K562 (cell line): ENCODE data around the gene GATAD2B. TPM values are rescaled to one million over a fixed set of nuclear protein-coding genes. Genes with fewer than 3 reads are reported as not detected.
A peak's percentile ranks its signal among the peaks of the same experiment; 100 is the strongest.

ENCODE experiments used
- ATAC-seq: fragments of 200-7000 bp; cut with Tn5 transposase; 3 replicates; pipeline ENCODE4 v1.9.1; 2020; ENCODE audit warnings: moderate library complexity
- BruUV-seq: library from RNA; stranded (reverse); fragments of 400-500 nt; replicated peaks from 2 replicates; lab custom pipeline; 2021; lab: Mats Ljungman, UMichigan
- CTCF ChIA-PET: fragments of 300-600 bp; formaldehyde crosslinking; extraction: SDS; loops from one replicate; lab custom pipeline; 2021; ENCODE audit warnings: low intra/inter-chr PET ratio; lab: Yijun Ruan, JAX
- POLR2A ChIA-PET: fragments of 300-600, 350-650 bp; sonication (Branson Sonifier 250); formaldehyde crosslinking; extraction: SDS; loops from one replicate; lab custom pipeline; 2021; ENCODE audit warnings: antibody characterized with exemption, inconsistent platforms; lab: Yijun Ruan, JAX
- DNase-seq, 4 experiments: peaks; one replicate each; pipeline versions ENCODE4 v3.0.0 to v3.0.0-alpha.2; 2011 to 2018; ENCODE audit warnings: low spot score in 3 of 4, mixed read lengths in 3 of 4; ENCODE audit errors: extremely low read depth in 1 of 4
- FAIRE-seq: peaks from 2 replicates; lab custom pipeline; 2011; peaks lifted over from hg19 to GRCh38; lab: Jason Lieb, UNC
- H2AFZ ChIP-seq: 2 replicates; pipeline ENCODE4 v1.6.0; 2011; ENCODE audit warnings: low read depth, low read length, control low read depth, inconsistent platforms
- H3K27ac ChIP-seq: fragments of 200-600 bp; 3 replicates; pipeline ENCODE4 v1.8.0; 2011; ENCODE audit warnings: low read depth, mild to moderate bottlenecking, control low read depth, inconsistent platforms, low read length, moderate library complexity, mixed read lengths; ENCODE audit errors: extremely low read depth
- H3K27me3 ChIP-seq, 2 experiments: fragments of 300-600 bp in 1 of 2; 2 replicates in 1 of 2; 3 replicates in 1 of 2; pipeline versions ENCODE4 v1.6.0 to v1.8.0; 2011; ENCODE audit warnings: inconsistent platforms in 2 of 2, low read length in 2 of 2, mild to moderate bottlenecking in 1 of 2, mixed read lengths in 1 of 2, moderate library complexity in 1 of 2; ENCODE audit not compliant: control insufficient read depth in 2 of 2, insufficient read depth in 2 of 2
- H3K36me3 ChIP-seq: fragments of 300-600 bp; 3 replicates; pipeline ENCODE4 v1.8.0; 2011; ENCODE audit warnings: mild to moderate bottlenecking, low read length, inconsistent platforms; ENCODE audit not compliant: control insufficient read depth, insufficient read depth
- H3K4me1 ChIP-seq, 2 experiments: fragments of 200-600 bp in 1 of 2; replicated peaks in 1 of 2; 2 replicates in 1 of 2; 3 replicates in 1 of 2; pipeline versions ENCODE4 v1.5.1 to v1.8.0; 2011; ENCODE audit warnings: inconsistent platforms in 2 of 2, low read length in 2 of 2, mild to moderate bottlenecking in 1 of 2, mixed read lengths in 1 of 2, moderate library complexity in 1 of 2; ENCODE audit not compliant: control insufficient read depth in 2 of 2, insufficient read depth in 2 of 2
- H3K4me2 ChIP-seq: 2 replicates; pipeline ENCODE4 v1.6.1; 2011; ENCODE audit warnings: low read length, control low read depth, inconsistent platforms, mixed read lengths; ENCODE audit not compliant: insufficient read depth
- H3K4me3 ChIP-seq: fragments of 200-600 bp; sonication (generic), shearing (Covaris generic); 2 replicates; pipeline ENCODE4 v1.5.1; 2016; ENCODE audit warnings: control low read depth, inconsistent platforms
- H3K79me2 ChIP-seq: fragments of 200-600 bp; 3 replicates; pipeline ENCODE4 v1.8.0; 2011; ENCODE audit warnings: low read length, inconsistent platforms; ENCODE audit not compliant: control insufficient read depth, insufficient read depth
- H3K9ac ChIP-seq, 2 experiments: 2 replicates each; pipeline versions ENCODE4 v1.6.0 to v1.6.1; 2011; ENCODE audit warnings: low read depth in 2 of 2, low read length in 2 of 2, control low read depth in 1 of 2, inconsistent platforms in 1 of 2, mild to moderate bottlenecking in 1 of 2, mixed read lengths in 1 of 2; ENCODE audit not compliant: insufficient read depth in 1 of 2
- H3K9me1 ChIP-seq: one replicate; pipeline ENCODE4 v1.6.0; 2011; ENCODE audit warnings: inconsistent platforms, mild to moderate bottlenecking, low read length, moderate library complexity; ENCODE audit not compliant: control insufficient read depth, insufficient read depth
- H3K9me3 ChIP-seq: replicated peaks from 2 replicates; pipeline ENCODE4 v1.5.1; 2011; ENCODE audit warnings: low read depth, low read length, inconsistent platforms; ENCODE audit not compliant: control insufficient read depth, insufficient read depth
- H4K20me1 ChIP-seq: replicated peaks from 2 replicates; pipeline ENCODE4 v1.6.1; 2011; ENCODE audit warnings: low read length, inconsistent platforms, mixed read lengths; ENCODE audit not compliant: control insufficient read depth, insufficient read depth
- NR2C2 ChIP-seq, 2 experiments: fragments of 200-800 bp in 1 of 2; sonication (Bioruptor generic) in 1 of 2; sonication (generic) in 1 of 2; formaldehyde crosslinking in 1 of 2; IDR thresholded peaks; 2 replicates each; pipeline versions ENCODE4 v1.6.1 to v1.8.0; 2016 to 2022; ENCODE audit warnings: mild to moderate bottlenecking in 1 of 2, missing compliant biosample characterization in 1 of 2, missing genetic modification characterization in 1 of 2, missing genetic modification reagents in 1 of 2
- RBFOX2 ChIP-seq: fragments of 200-400 bp; formaldehyde crosslinking; IDR thresholded peaks from 2 replicates; pipeline ENCODE4 v1.6.1; 2017; ENCODE audit warnings: low read depth, mild to moderate bottlenecking, low read length, moderate library complexity
- WGBS: fragments of 100-300 bp; shearing (Covaris generic); methylation state at CpG from one replicate; pipeline ENCODE4 v1.1.6; 2016; ENCODE audit warnings: low coverage, mixed read lengths; ENCODE audit not compliant: insufficient coverage; ENCODE audit errors: missing lambda C conversion rate; 5-methylcytosine and 5-hydroxymethylcytosine counted together
- in situ Hi-C: fragments of 300-500 bp; cut with MboI; formaldehyde crosslinking; loops from 4 replicates; pipeline ENCODE4 v1.15.0; 2018; ENCODE audit warnings: inconsistent platforms, mixed read lengths
- intact Hi-C: fragments of 100-400 bp; cut with micrococcal nuclease; formaldehyde crosslinking; loops from 2 replicates; pipeline ENCODE4 v1.14.2; 2022
- polyA plus RNA-seq, 8 experiments: library from polyadenylated mRNA; depleted of rRNA in 4 of 8; stranded (reverse) in 5 of 8; unstranded in 3 of 8; fragments of >200 nt; fragmentation: Nextera tagmentation in 2 of 8; fragmentation: Illumina TruSeq in 1 of 8; extraction: Ambion mirVana in 2 of 8; extraction: Trizol in 1 of 8; gene quantifications; 2 replicates each; pipeline versions ENCODE4 v1.2.1 to v1.2.3, GENCODE V29; 2011 to 2014; ENCODE audit warnings: inconsistent platforms in 1 of 8, missing spikeins in 1 of 8
- total RNA-seq, 7 experiments: library from RNA; depleted of rRNA in 6 of 7; stranded (reverse); fragments of >200 nt in 6 of 7; fragmentation: Illumina TruSeq in 2 of 7; extraction: Trizol in 2 of 7; gene quantifications; 2 replicates each; pipeline versions ENCODE4 v1.2.1 to v1.2.3, GENCODE V29; 2011 to 2021; ENCODE audit warnings: low replicate concordance in 1 of 7
- TF ChIP-seq, protein P1 (sequence below): fragments of 200-800 bp; sonication (Bioruptor generic); IDR thresholded peaks from 2 replicates; pipeline ENCODE4 v1.6.1; 2017; ENCODE audit warnings: missing genetic modification characterization, missing compliant biosample characterization

Gene GATAD2B
- total and polyA plus RNA-seq, 9 of the 15 experiments (the other 6 are each of a cell fraction or from before 2014, with no cell fraction given): 1.5 to 40.2 (median 4.9) TPM

DNA sequence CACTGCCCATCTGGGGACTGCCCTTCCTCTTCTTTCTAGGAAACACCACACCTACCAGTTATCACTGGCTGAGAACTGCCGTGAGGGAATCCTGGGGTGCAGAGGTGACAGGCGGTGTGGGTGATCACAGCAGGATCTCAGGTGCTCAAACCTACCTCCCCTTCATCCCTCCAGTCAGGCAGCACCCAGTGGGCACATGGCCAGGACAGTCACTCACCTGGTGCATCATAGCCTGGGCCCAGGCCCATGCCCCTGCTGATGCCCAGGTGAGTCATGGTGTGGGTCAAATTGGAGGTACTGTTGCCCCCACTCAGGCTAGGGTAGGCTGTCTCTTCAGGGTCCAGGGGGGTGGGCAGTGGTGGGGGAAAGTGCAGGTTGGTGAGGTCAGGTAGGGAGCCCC lies 29.0 kb upstream of the GATAD2B start:
- Histone ChIP-seq H3K9me3 (no peaks in the 10 kb centered on the region), H3K4me3 (no peak overlapping the region), H3K27me3 (no peaks in the 10 kb centered on the region), H3K4me1 (peaks cover 5 to 14% of the 10 kb centered on the region in 2 experiments), H3K79me2 (peaks cover 22% of the 10 kb centered on the region), H3K9ac (peak overlapping the region in 1 of 2 experiments; percentile 20; a peak in 2 of 4 replicates), H4K20me1 (peaks cover 9% of the 10 kb centered on the region; the same call in 1 of the 2 replicates), H3K4me2 (no peak overlapping the region), H3K27ac (no peak overlapping the region), H3K9me1 (no peaks in the 10 kb centered on the region), H2AFZ (no peak overlapping the region), H3K36me3 (peaks cover 67% of the 10 kb centered on the region; the same call in 2 of the 3 replicates)
- DNase-seq (no peak), FAIRE-seq (no peak), ATAC-seq (no peak)
- ChIA-PET CTCF (no interaction called here), POLR2A (no interaction called here)
- BruUV-seq: no TSS peak
- TF ChIP-seq, protein P1, sequence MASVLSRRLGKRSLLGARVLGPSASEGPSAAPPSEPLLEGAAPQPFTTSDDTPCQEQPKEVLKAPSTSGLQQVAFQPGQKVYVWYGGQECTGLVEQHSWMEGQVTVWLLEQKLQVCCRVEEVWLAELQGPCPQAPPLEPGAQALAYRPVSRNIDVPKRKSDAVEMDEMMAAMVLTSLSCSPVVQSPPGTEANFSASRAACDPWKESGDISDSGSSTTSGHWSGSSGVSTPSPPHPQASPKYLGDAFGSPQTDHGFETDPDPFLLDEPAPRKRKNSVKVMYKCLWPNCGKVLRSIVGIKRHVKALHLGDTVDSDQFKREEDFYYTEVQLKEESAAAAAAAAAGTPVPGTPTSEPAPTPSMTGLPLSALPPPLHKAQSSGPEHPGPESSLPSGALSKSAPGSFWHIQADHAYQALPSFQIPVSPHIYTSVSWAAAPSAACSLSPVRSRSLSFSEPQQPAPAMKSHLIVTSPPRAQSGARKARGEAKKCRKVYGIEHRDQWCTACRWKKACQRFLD (CRISPR knock-in tag): no peak
- in situ Hi-C loops (no loop called here), intact Hi-C loops (no loop called here)
- 67% methylated on average over 2 of the region's 2 CpGs for WGBS

DNA sequence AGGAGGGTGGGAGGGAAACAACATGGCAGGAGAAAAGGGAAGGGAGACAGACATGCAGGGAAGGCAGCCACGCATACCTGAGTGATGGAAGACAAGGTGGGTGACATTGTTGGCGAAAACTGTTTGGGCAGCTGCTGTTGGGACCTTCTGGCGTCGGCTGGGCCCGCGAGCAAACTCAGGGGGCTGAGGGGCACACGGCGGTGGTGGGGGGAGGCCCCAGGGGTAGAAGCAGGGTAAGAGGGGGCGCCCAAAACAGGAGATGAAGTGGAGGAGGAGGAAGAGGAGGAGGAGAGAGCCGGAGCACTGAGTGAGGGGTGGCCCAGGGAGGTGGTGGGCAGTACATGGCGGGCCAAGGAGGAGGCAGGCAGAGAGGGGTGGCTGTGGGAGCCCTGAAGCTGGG lies 28.4 kb upstream of the GATAD2B start:
- H4K20me1 ChIP-seq: peaks cover 2% of the 10 kb centered on the region; the same call in 1 of the 2 replicates
- H3K9me3 ChIP-seq: no peaks in the 10 kb centered on the region
- no peak for ATAC-seq
- BruUV-seq: no TSS peak
- no peaks in the 10 kb centered on the region for H3K27me3 ChIP-seq
- peaks cover 9 to 10% of the 10 kb centered on the region in 2 experiments for H3K4me1 ChIP-seq
- POLR2A ChIA-PET: no interaction called here
- CTCF ChIA-PET: no interaction called here
- H3K36me3 ChIP-seq: peaks cover 67% of the 10 kb centered on the region; the same call in 2 of the 3 replicates
- FAIRE-seq: no peak
- no peak overlapping the region for H3K9ac ChIP-seq
- no peak overlapping the region for H3K27ac ChIP-seq
- H2AFZ ChIP-seq: no peak overlapping the region
- in situ Hi-C loops: no loop called here
- 0 out of 2 replicates have a peak, but pooled peaks have one; percentile 23 for TF ChIP-seq RBFOX2
- no peak for TF ChIP-seq NR2C2 (CRISPR knock-in tag; IDR thresholded peaks at IDR 0.05)
- no peak for TF ChIP-seq NR2C2 (tag; IDR thresholded peaks at IDR 0.05)
- H3K79me2 ChIP-seq: peaks cover 19% of the 10 kb centered on the region
- intact Hi-C loops: no loop called here
- no peaks in the 10 kb centered on the region for H3K9me1 ChIP-seq
- no peak for DNase-seq
- 97% methylated on average over 6 of the region's 11 CpGs for WGBS
- H3K4me3 ChIP-seq: no peak overlapping the region
- no peak overlapping the region for H3K4me2 ChIP-seq
